ENCODE results near the gene CITED1. TPM values are rescaled to one million over a fixed set of nuclear protein-coding genes. Genes with fewer than 3 reads are reported as not detected.

CITED1 gene
- total RNA-seq, 1 experiment from 2014 or later: 1.1 TPM

GRCh38 chrX:72314881-72315280 lies 9.2 kb upstream of the CITED1 start:
- Histone ChIP-seq H3T11ph (ENCODE audit: low read length) (no peak overlapping the region), H3K79me1 (ENCODE audit: insufficient read depth, low read depth, low read length, poor library complexity, severe bottlenecking) (no peaks in the 10 kb centered on the region), H3K56ac (ENCODE audit: insufficient read length, low read depth, low read length) (no peak overlapping the region), H2BK5ac (ENCODE audit: insufficient read length, low read length) (no peak overlapping the region), H3K27me3 (ENCODE audit: insufficient read depth, low read length) (no peaks in the 10 kb centered on the region), H2AK5ac (ENCODE audit: insufficient read length, low read length) (no peak overlapping the region), H4K5ac (ENCODE audit: insufficient read length, low read depth, low read length) (no peak overlapping the region), H3K18ac (ENCODE audit: insufficient read length, low read depth, low read length) (no peak overlapping the region), H4K91ac (ENCODE audit: insufficient read length, low read depth, low read length) (no peak overlapping the region), H3K23me2 (ENCODE audit: insufficient read length, low read depth, low read length, poor library complexity, severe bottlenecking) (peaks cover 4% of the 10 kb centered on the region), H3K23ac (ENCODE audit: insufficient read length, low read depth, low read length) (no peak overlapping the region), H4K8ac (replicated peaks; ENCODE audit: insufficient read length, low read depth, low read length) (no peak overlapping the region), H2BK20ac (ENCODE audit: low read depth, low read length, poor library complexity, severe bottlenecking) (no peak overlapping the region), H3K4me1 (ENCODE audit: insufficient read depth, low read length) (no peaks in the 10 kb centered on the region; the same call in 1 of the 2 replicates), H3K9me3 (ENCODE audit: control insufficient read depth, low read depth, low read length) (peaks cover 18% of the 10 kb centered on the region), H2BK15ac (ENCODE audit: low read depth, low read length) (no peak overlapping the region), H2BK12ac (ENCODE audit: insufficient read length, low read depth, low read length) (no peak overlapping the region), H3K79me2 (ENCODE audit: insufficient read depth, low read length) (no peaks in the 10 kb centered on the region), H4K20me1 (ENCODE audit: control insufficient read depth, insufficient read depth, insufficient read length) (peaks cover 2% of the 10 kb centered on the region), H2AFZ (ENCODE audit: low read length) (no peak overlapping the region), H3K4ac (ENCODE audit: low read depth, low read length) (no peak overlapping the region), H2BK120ac (ENCODE audit: low read depth, low read length, poor library complexity, severe bottlenecking) (no peak overlapping the region), H3K27ac (ENCODE audit: insufficient read length, low read depth, low read length) (no peak overlapping the region), H3K14ac (ENCODE audit: insufficient read depth, low read length) (no peak overlapping the region), H3K4me2 (ENCODE audit: insufficient read depth, insufficient read length, low read length) (no peak overlapping the region), H3K9ac (ENCODE audit: extremely low read depth, insufficient read length, low read length) (no peak overlapping the region)
- no peak for TF ChIP-seq CTCF (conservative IDR thresholded peaks at IDR 0.05)
- Mint-ChIP-seq H3K9me3 (peaks cover 57 to 76% of the 10 kb centered on the region in 2 experiments), H3K27me3 (ENCODE audit: low read depth) (peaks cover 25% of the 10 kb centered on the region), H3K27ac (no peak overlapping the region), H3K4me1 (peaks cover 8 to 24% of the 10 kb centered on the region in 2 experiments), H3K4me3 (no peak overlapping the region), H3K36me3 (ENCODE audit: insufficient read depth in 1 of 3, low read depth in 3 of 3) (peaks cover 0 to 6% (median 5%) of the 10 kb centered on the region in 3 experiments; a peak in 2 of 7 replicates)
- no peak for DNase-seq
- no CpG with 5 or more reads among the region's 3 CpGs for WGBS (ENCODE audit: extremely low coverage, insufficient read length, low lambda C conversion rate)
